ENCODE data around the gene NDUFB7. TPM values are rescaled to one million over a fixed set of nuclear protein-coding genes. Genes with fewer than 3 reads are reported as not detected.
"Not testable (repeated sequence)": the region's sequence is repeated elsewhere in the genome, so short reads cannot be mapped to it uniquely, and the experiment has no call there.

NDUFB7 gene
- total RNA-seq, 1 experiment from 2014 or later, result 155 TPM

DNA sequence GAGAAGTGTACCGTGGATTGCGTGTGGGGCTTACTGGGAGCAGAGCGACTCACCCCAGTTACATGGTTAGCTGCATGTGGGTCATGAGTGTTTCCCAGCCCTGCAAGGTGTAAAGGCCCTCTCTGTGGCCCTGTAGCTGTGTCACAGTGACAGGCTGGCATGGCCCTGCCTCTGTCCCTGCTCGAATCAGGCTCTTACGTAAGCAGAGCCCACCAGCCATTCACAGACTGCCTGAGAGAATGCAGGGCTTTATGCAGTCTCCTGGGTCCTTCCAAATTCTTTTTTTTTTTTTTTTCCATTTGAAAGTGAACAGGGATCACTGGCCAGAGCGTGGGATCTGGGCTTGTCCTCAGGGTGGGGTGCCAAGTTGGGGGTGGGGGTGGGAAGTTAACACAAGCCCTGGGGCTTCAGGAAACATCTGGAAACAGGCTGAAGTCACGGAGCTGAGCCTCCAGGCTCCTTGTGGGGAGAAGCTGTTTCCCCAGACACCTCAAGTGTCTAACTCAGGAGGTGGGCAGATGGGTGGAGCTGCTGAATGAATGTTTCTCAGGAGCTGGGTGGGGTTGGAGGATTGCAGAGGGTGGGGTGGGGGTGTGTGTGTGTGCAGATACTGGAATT lies 29.0 kb downstream of the NDUFB7 start:
- Histone ChIP-seq H2BK15ac (ENCODE audit: low read depth, low read length) (no peak overlapping the region), H2AFZ (ENCODE audit: low read length) (no peak overlapping the region), H3K56ac (ENCODE audit: insufficient read length, low read depth, low read length) (no peak overlapping the region), H3K18ac (ENCODE audit: insufficient read length, low read depth, low read length) (no peak overlapping the region), H3K9ac (ENCODE audit: extremely low read depth, insufficient read length, low read length) (no peak overlapping the region), H3K23me2 (ENCODE audit: insufficient read length, low read depth, low read length, poor library complexity, severe bottlenecking) (no peaks in the 10 kb centered on the region), H3K4me2 (ENCODE audit: insufficient read depth, insufficient read length, low read length) (no peak overlapping the region), H3K4ac (ENCODE audit: low read depth, low read length) (no peak overlapping the region), H3K79me2 (ENCODE audit: insufficient read depth, low read length) (peaks cover 5% of the 10 kb centered on the region; the same call in 1 of the 2 replicates), H3K79me1 (ENCODE audit: insufficient read depth, low read depth, low read length, poor library complexity, severe bottlenecking) (no peaks in the 10 kb centered on the region), H4K91ac (ENCODE audit: insufficient read length, low read depth, low read length) (no peak overlapping the region), H4K5ac (ENCODE audit: insufficient read length, low read depth, low read length) (no peak overlapping the region), H4K20me1 (ENCODE audit: control insufficient read depth, insufficient read depth, insufficient read length) (no peaks in the 10 kb centered on the region), H3K14ac (ENCODE audit: insufficient read depth, low read length) (no peak overlapping the region), H3K4me1 (ENCODE audit: insufficient read depth, low read length) (no peaks in the 10 kb centered on the region), H3K27me3 (ENCODE audit: insufficient read depth, low read length) (no peaks in the 10 kb centered on the region), H2BK12ac (ENCODE audit: insufficient read length, low read depth, low read length) (no peak overlapping the region), H2AK5ac (ENCODE audit: insufficient read length, low read length) (no peak overlapping the region), H4K8ac (replicated peaks; ENCODE audit: insufficient read length, low read depth, low read length) (no peak overlapping the region), H2BK120ac (ENCODE audit: low read depth, low read length, poor library complexity, severe bottlenecking) (no peak overlapping the region), H3K23ac (ENCODE audit: insufficient read length, low read depth, low read length) (no peak overlapping the region), H3T11ph (ENCODE audit: low read length) (no peak overlapping the region), H2BK5ac (ENCODE audit: insufficient read length, low read length) (no peak overlapping the region), H3K9me3 (ENCODE audit: control insufficient read depth, low read depth, low read length) (no peaks in the 10 kb centered on the region), H2BK20ac (ENCODE audit: low read depth, low read length, poor library complexity, severe bottlenecking) (no peak overlapping the region), H3K27ac (ENCODE audit: insufficient read length, low read depth, low read length) (no peak overlapping the region)
- no peaks in the 10 kb centered on the region for H3K27me3 Mint-ChIP-seq (ENCODE audit: low read depth)
- no peak overlapping the region; a peak in 2 of 7 replicates for H3K27ac Mint-ChIP-seq
- peaks cover 2 to 6% of the 10 kb centered on the region in 2 experiments; a peak in 2 of 4 replicates for H3K4me1 Mint-ChIP-seq
- peak; percentile 28 for DNase-seq
- WGBS (ENCODE audit: extremely low coverage, insufficient read length, low lambda C conversion rate), result no CpG with 5 or more reads among the region's 7 CpGs
- H3K4me3 Mint-ChIP-seq, result no peak overlapping the region
- TF ChIP-seq, protein P1, sequence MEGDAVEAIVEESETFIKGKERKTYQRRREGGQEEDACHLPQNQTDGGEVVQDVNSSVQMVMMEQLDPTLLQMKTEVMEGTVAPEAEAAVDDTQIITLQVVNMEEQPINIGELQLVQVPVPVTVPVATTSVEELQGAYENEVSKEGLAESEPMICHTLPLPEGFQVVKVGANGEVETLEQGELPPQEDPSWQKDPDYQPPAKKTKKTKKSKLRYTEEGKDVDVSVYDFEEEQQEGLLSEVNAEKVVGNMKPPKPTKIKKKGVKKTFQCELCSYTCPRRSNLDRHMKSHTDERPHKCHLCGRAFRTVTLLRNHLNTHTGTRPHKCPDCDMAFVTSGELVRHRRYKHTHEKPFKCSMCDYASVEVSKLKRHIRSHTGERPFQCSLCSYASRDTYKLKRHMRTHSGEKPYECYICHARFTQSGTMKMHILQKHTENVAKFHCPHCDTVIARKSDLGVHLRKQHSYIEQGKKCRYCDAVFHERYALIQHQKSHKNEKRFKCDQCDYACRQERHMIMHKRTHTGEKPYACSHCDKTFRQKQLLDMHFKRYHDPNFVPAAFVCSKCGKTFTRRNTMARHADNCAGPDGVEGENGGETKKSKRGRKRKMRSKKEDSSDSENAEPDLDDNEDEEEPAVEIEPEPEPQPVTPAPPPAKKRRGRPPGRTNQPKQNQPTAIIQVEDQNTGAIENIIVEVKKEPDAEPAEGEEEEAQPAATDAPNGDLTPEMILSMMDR (conservative IDR thresholded peaks at IDR 0.05), result no peak
- no peaks in the 10 kb centered on the region; a peak in 1 of 5 replicates for H3K9me3 Mint-ChIP-seq
- H3K36me3 Mint-ChIP-seq (ENCODE audit: insufficient read depth in 1 of 3, low read depth in 3 of 3), result peaks cover 0 to 7% (median 5%) of the 10 kb centered on the region in 3 experiments; a peak in 2 of 7 replicates

DNA sequence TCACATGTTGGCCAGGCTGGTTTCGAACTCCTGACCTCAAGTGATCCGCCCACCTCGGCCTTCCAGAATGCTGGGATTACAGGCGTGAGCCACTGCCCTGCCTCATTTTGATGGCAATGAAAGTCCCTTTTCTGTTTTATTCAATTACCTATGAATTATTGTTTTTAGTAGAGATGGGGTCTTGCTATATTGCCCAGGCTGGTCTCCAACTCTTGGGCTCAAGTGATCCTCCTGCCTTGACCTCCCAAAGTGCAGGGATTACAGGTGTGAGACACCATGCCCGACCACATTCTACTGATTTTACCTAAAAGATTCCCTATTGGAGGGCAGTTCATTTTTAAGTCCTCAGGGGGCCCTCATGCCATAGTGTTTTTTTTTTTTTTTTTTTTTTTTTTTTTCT lies 29.9 kb downstream of the NDUFB7 start:
- not testable (repeated sequence) for H3K79me2 ChIP-seq (ENCODE audit: insufficient read depth, low read length); H2BK20ac ChIP-seq (ENCODE audit: low read depth, low read length, poor library complexity, severe bottlenecking); H3K79me1 ChIP-seq (ENCODE audit: insufficient read depth, low read depth, low read length, poor library complexity, severe bottlenecking); H2AFZ ChIP-seq (ENCODE audit: low read length); H2AK5ac ChIP-seq (ENCODE audit: insufficient read length, low read length); H4K8ac ChIP-seq (replicated peaks; ENCODE audit: insufficient read length, low read depth, low read length); H3K4me2 ChIP-seq (ENCODE audit: insufficient read depth, insufficient read length, low read length); H2BK12ac ChIP-seq (ENCODE audit: insufficient read length, low read depth, low read length); H4K91ac ChIP-seq (ENCODE audit: insufficient read length, low read depth, low read length); H3K23me2 ChIP-seq (ENCODE audit: insufficient read length, low read depth, low read length, poor library complexity, severe bottlenecking); H3K4me3 Mint-ChIP-seq; H2BK120ac ChIP-seq (ENCODE audit: low read depth, low read length, poor library complexity, severe bottlenecking); H4K20me1 ChIP-seq (ENCODE audit: control insufficient read depth, insufficient read depth, insufficient read length); H3T11ph ChIP-seq (ENCODE audit: low read length); H3K14ac ChIP-seq (ENCODE audit: insufficient read depth, low read length); H3K27me3 Mint-ChIP-seq (ENCODE audit: low read depth); H3K27ac Mint-ChIP-seq; H3K27me3 ChIP-seq (ENCODE audit: insufficient read depth, low read length); H3K23ac ChIP-seq (ENCODE audit: insufficient read length, low read depth, low read length); H2BK15ac ChIP-seq (ENCODE audit: low read depth, low read length); H3K27ac ChIP-seq (ENCODE audit: insufficient read length, low read depth, low read length); H3K56ac ChIP-seq (ENCODE audit: insufficient read length, low read depth, low read length); H3K9me3 Mint-ChIP-seq; H4K5ac ChIP-seq (ENCODE audit: insufficient read length, low read depth, low read length); H3K36me3 Mint-ChIP-seq (ENCODE audit: insufficient read depth in 1 of 3, low read depth in 3 of 3); H2BK5ac ChIP-seq (ENCODE audit: insufficient read length, low read length); H3K4ac ChIP-seq (ENCODE audit: low read depth, low read length); H3K4me1 ChIP-seq (ENCODE audit: insufficient read depth, low read length); H3K9me3 ChIP-seq (ENCODE audit: control insufficient read depth, low read depth, low read length); H3K18ac ChIP-seq (ENCODE audit: insufficient read length, low read depth, low read length); H3K9ac ChIP-seq (ENCODE audit: extremely low read depth, insufficient read length, low read length); DNase-seq
- no CpG with 5 or more reads among the region's 5 CpGs for WGBS (ENCODE audit: extremely low coverage, insufficient read length, low lambda C conversion rate)
- H3K4me1 Mint-ChIP-seq, result peaks cover 7 to 11% of the 10 kb centered on the region in 2 experiments
